CD4-positive, alpha-beta T cell (primary cell): ENCODE measurements around the gene UBAC2. TPM values are rescaled to one million over a fixed set of nuclear protein-coding genes. Genes with fewer than 3 reads are reported as not detected.

Source experiments
- ATAC-seq: fragments of 200-7000 bp; cut with Tn5 transposase; one replicate; pipeline ENCODE4 v1.10.0; 2022; ENCODE audit warnings: mild to moderate bottlenecking; ENCODE audit not compliant: poor library complexity
- CTCF ChIA-PET: fragments of 350-600 bp; sonication (Branson Sonifier 250); formaldehyde crosslinking; loops from one replicate; lab custom pipeline; 2021; ENCODE audit warnings: antibody characterized with exemption, inconsistent platforms; lab: Charles Lee
- POLR2A ChIA-PET: fragments of 350-600 bp; sonication (Branson Sonifier 250); formaldehyde crosslinking; loops from one replicate; lab custom pipeline; 2021; ENCODE audit warnings: antibody characterized with exemption, inconsistent platforms; lab: Charles Lee
- DNase-seq, 14 experiments: peaks; one replicate each; pipeline ENCODE4 v3.0.0-alpha.2; 2013 to 2020; ENCODE audit warnings: mixed read lengths in 2 of 14
- H3K27ac ChIP-seq, 2 donors: one replicate each; pipeline versions ENCODE4 v1.5.1 to v1.7.0; 2013; ENCODE audit warnings: low read length in 2 of 2, low read depth in 1 of 2, mild to moderate bottlenecking in 1 of 2
- H3K27me3 ChIP-seq, 2 experiments: 1 replicate in 1 of 2; 2 replicates in 1 of 2; pipeline versions ENCODE4 v1.6.1 to v1.7.0; 2013; ENCODE audit warnings: low read length in 2 of 2, control low read depth in 1 of 2, mild to moderate bottlenecking in 1 of 2, moderate library complexity in 1 of 2; ENCODE audit not compliant: insufficient read depth in 2 of 2, control insufficient read depth in 1 of 2
- H3K36me3 ChIP-seq: one replicate; pipeline ENCODE4 v1.6.1; 2013; ENCODE audit warnings: low read length, control low read depth; ENCODE audit not compliant: insufficient read depth
- H3K4me1 ChIP-seq: one replicate; pipeline ENCODE4 v1.6.1; 2013; ENCODE audit warnings: low read length, control low read depth; ENCODE audit not compliant: insufficient read depth
- H3K4me3 ChIP-seq: one replicate; pipeline ENCODE4 v1.5.1; 2013; ENCODE audit warnings: mild to moderate bottlenecking, low read length, moderate library complexity
- H3K9me3 ChIP-seq, 2 experiments: 1 replicate in 1 of 2; 2 replicates in 1 of 2; pipeline versions ENCODE4 v1.6.1 to v1.7.0; 2013; ENCODE audit warnings: low read length in 2 of 2, mild to moderate bottlenecking in 2 of 2, control low read depth in 1 of 2, moderate library complexity in 1 of 2; ENCODE audit not compliant: control insufficient read depth in 1 of 2, insufficient read depth in 1 of 2
- H3K27ac Mint-ChIP-seq: one replicate; pipeline ENCODE4 v1.8.0; 2020; ENCODE audit warnings: mixed read lengths
- H3K27me3 Mint-ChIP-seq: one replicate; pipeline ENCODE4 v1.8.0; 2021; ENCODE audit warnings: mixed read lengths
- H3K36me3 Mint-ChIP-seq: one replicate; pipeline ENCODE4 v1.8.0; 2021; ENCODE audit warnings: low read depth, mixed read lengths
- H3K4me1 Mint-ChIP-seq: one replicate; pipeline ENCODE4 v1.8.0; 2021; ENCODE audit warnings: low read depth, mixed read lengths
- H3K4me3 Mint-ChIP-seq: one replicate; pipeline ENCODE4 v1.8.0; 2020; ENCODE audit warnings: mild to moderate bottlenecking, mixed read lengths
- H3K9me3 Mint-ChIP-seq: one replicate; pipeline ENCODE4 v1.8.0; 2020; ENCODE audit warnings: mixed read lengths
- intact Hi-C, 2 experiments: fragments of 100-400 bp; cut with DNase I in 1 of 2; cut with micrococcal nuclease in 1 of 2; formaldehyde crosslinking; loops; one replicate each; pipeline versions ENCODE4 v1.15.1 to v1.9.0; 2023 to 2025; cut with DNase I, micrococcal nuclease
- total RNA-seq, 174 experiments: library from RNA in 2 of 174; stranded (reverse) in 2 of 174; gene quantifications; one replicate each; pipeline ENCODE4 v1.2.3 and lab custom pipeline; 2021 to 2026
- TF ChIP-seq, protein P1 (sequence below): fragments of 200-600 bp; IDR thresholded peaks from one replicate; pipeline ENCODE4 v1.8.0; 2022; ENCODE audit warnings: antibody characterized with exemption, mild to moderate bottlenecking

Gene UBAC2
- total RNA-seq, 2 experiments from 2014 or later, result 59.8 to 67.4 TPM

DNA sequence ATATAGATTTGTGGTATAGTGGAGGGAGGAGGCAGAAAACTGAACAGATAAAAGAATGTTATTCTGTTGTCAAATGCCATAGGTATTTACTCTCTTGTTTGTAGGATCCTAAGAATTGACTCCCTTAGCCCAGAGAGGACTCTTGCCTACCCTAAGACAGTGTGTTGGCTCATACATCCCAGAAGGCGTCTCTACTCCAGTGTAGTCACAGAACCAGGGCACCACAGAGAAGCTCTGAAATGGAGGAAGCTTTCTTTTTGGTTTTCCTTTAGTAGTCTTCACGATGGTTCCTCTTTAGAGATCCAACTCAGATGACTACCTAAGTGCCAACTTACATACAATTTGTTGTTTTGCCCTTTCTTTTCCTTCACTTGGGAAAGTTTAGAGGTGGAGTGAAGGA, 92.5 kb downstream of the UBAC2 start:
- Mint-ChIP-seq H3K27me3 (no peaks in the 10 kb centered on the region), H3K36me3 (peaks cover 88% of the 10 kb centered on the region), H3K4me3 (peak overlapping the region; percentile 16), H3K27ac (peak overlapping the region; percentile 100), H3K9me3 (no peaks in the 10 kb centered on the region), H3K4me1 (peaks cover 97% of the 10 kb centered on the region)
- ChIA-PET POLR2A (interaction anchor here (1.1 to 4.1 kb wide), 12 partner anchors 10 to 141 kb away, joined by 3 to 21 read pairs (median 7); partner anchors contain the start of gene GPR183), CTCF (interaction anchor here (1.1 to 3.1 kb wide), 6 partner anchors 11 to 94 kb away, joined by 3 to 11 read pairs (median 5); no protein-coding TSS in a partner anchor)
- H3K36me3 ChIP-seq, result peaks cover 51% of the 10 kb centered on the region
- no peak overlapping the region for H3K4me3 ChIP-seq
- peaks cover 50% of the 10 kb centered on the region for H3K4me1 ChIP-seq
- DNase-seq, result no peak
- intact Hi-C loops, result loop anchor here in 1 of 2 experiments (10.0 kb wide), 1 partner anchor 212 kb away; the partner anchor contains the start of gene TM9SF2
- no peak for ATAC-seq
- TF ChIP-seq, protein P1, sequence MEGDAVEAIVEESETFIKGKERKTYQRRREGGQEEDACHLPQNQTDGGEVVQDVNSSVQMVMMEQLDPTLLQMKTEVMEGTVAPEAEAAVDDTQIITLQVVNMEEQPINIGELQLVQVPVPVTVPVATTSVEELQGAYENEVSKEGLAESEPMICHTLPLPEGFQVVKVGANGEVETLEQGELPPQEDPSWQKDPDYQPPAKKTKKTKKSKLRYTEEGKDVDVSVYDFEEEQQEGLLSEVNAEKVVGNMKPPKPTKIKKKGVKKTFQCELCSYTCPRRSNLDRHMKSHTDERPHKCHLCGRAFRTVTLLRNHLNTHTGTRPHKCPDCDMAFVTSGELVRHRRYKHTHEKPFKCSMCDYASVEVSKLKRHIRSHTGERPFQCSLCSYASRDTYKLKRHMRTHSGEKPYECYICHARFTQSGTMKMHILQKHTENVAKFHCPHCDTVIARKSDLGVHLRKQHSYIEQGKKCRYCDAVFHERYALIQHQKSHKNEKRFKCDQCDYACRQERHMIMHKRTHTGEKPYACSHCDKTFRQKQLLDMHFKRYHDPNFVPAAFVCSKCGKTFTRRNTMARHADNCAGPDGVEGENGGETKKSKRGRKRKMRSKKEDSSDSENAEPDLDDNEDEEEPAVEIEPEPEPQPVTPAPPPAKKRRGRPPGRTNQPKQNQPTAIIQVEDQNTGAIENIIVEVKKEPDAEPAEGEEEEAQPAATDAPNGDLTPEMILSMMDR, result no peak
- no peaks in the 10 kb centered on the region for H3K9me3 ChIP-seq
- H3K27me3 ChIP-seq, result no peaks in the 10 kb centered on the region
- H3K27ac ChIP-seq, result peak overlapping the region; percentile 30 to 42

DNA sequence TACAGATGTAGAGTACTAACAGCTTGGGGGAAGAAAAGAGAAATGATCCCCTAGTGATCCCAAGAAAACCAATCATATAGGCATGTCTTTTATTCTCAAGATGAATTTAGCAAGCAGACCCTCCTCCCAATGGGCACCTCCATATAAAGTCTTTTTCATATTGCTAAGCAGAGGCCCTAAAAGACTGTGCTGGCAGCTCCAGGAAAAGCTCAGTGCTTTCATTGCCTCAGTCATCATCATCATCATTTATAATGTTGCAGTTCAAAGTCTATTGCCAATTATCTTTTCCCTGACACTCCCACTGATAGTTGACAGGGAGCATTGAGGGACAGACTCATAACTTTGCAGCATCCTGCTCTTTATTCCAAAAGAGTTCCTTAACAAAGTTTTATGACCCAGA, 93.5 kb downstream of the UBAC2 start:
- no peak for DNase-seq
- Mint-ChIP-seq H3K4me3 (peak overlapping the region; percentile 44), H3K27me3 (no peaks in the 10 kb centered on the region), H3K4me1 (peaks cover 97% of the 10 kb centered on the region), H3K27ac (peak overlapping the region; percentile 100), H3K9me3 (no peaks in the 10 kb centered on the region), H3K36me3 (peaks cover 85% of the 10 kb centered on the region)
- H3K36me3 ChIP-seq, result peaks cover 47% of the 10 kb centered on the region
- H3K9me3 ChIP-seq, result no peaks in the 10 kb centered on the region
- TF ChIP-seq, protein P1, result no peak
- H3K27me3 ChIP-seq, result no peaks in the 10 kb centered on the region
- ChIA-PET POLR2A (interaction anchor here (0.8 to 4.1 kb wide), 12 partner anchors 9 to 143 kb away, joined by 3 to 21 read pairs (median 3); partner anchors contain the start of gene GPR183), CTCF (interaction anchor here (1.1 to 2.5 kb wide), 3 partner anchors 9 to 93 kb away, joined by 3 to 6 read pairs (median 4); no protein-coding TSS in a partner anchor)
- peaks cover 48% of the 10 kb centered on the region for H3K4me1 ChIP-seq
- ATAC-seq, result no peak
- intact Hi-C loops, result loop anchor here (2.0 to 10.0 kb wide), 2 partner anchors 15 to 211 kb away; partner anchors contain the start of gene TM9SF2 (in 1 of the 2)
- H3K27ac ChIP-seq, result peak overlapping the region; percentile 29 to 42
- H3K4me3 ChIP-seq, result no peak overlapping the region

DNA sequence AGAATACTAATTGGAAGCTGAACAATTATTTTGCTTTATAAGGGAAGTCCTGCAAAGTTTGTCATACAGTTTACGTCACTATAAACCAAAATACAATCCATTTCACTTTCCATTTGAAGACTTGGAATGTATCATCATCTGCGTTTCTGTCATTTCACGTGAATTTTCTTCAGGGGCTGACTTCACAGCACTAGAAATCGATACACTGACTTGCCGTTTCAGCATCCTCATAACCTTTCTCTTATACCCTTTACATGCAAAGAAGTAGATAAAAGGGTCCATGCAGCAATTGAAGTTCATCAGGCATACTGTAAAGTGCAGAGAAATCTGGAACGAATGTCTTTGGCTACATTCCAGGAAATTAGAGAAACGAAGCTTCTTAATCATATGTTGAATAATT, 94.3 kb downstream of the UBAC2 start:
- Histone ChIP-seq H3K9me3 (no peaks in the 10 kb centered on the region), H3K27ac (peak overlapping the region; percentile 39 to 78), H3K4me3 (peak overlapping the region; percentile 1), H3K4me1 (peaks cover 46% of the 10 kb centered on the region), H3K27me3 (no peaks in the 10 kb centered on the region), H3K36me3 (peaks cover 50% of the 10 kb centered on the region)
- DNase-seq (no peak), ATAC-seq (no peak)
- TF ChIP-seq, protein P1, result no peak
- Mint-ChIP-seq H3K9me3 (no peaks in the 10 kb centered on the region), H3K36me3 (peaks cover 85% of the 10 kb centered on the region), H3K27ac (peak overlapping the region; percentile 100), H3K27me3 (no peaks in the 10 kb centered on the region), H3K4me1 (peaks cover 97% of the 10 kb centered on the region), H3K4me3 (peak overlapping the region; percentile 71)
- POLR2A ChIA-PET, result interaction anchor here (1.6 to 4.1 kb wide), 5 partner anchors 8 to 80 kb away, joined by 8 to 21 read pairs (median 13); partner anchors contain the start of gene GPR183
- intact Hi-C loops, result loop anchor here (2.0 to 10.0 kb wide), 2 partner anchors 16 to 210 kb away; partner anchors contain the start of gene TM9SF2 (in 1 of the 2)
- CTCF ChIA-PET, result interaction anchor here (0.7 to 2.5 kb wide), 4 partner anchors 9 to 142 kb away, joined by 3 to 6 read pairs (median 4); no protein-coding TSS in a partner anchor
